Measurements from ENCODE around the gene PXDC1. TPM values are rescaled to one million over a fixed set of nuclear protein-coding genes. Genes with fewer than 3 reads are reported as not detected.

Gene PXDC1
- total RNA-seq, 1 donor, result 144 TPM

GRCh38 chr6:3746119-3746691, 5.3 kb downstream of the PXDC1 start:
- Histone ChIP-seq H3K79me2 (ENCODE audit: insufficient read depth, low read length) (peaks cover 100% of the 10 kb centered on the region), H3K9me3 (ENCODE audit: low read depth, low read length) (no peaks in the 10 kb centered on the region), H3K4me1 (ENCODE audit: insufficient read depth, low read length) (peaks cover 78% of the 10 kb centered on the region), H4K20me1 (ENCODE audit: insufficient read depth, low read length) (peaks cover 88% of the 10 kb centered on the region), H3K27ac (ENCODE audit: low read depth, low read length) (peak overlapping the region; percentile 38), H3K4me2 (ENCODE audit: insufficient read depth, low read length) (peak overlapping the region; percentile 98), H3K36me3 (ENCODE audit: insufficient read depth, low read length) (peaks cover 62% of the 10 kb centered on the region), H2AFZ (ENCODE audit: low read length) (no peak overlapping the region), H3K27me3 (ENCODE audit: insufficient read depth, low read length) (no peaks in the 10 kb centered on the region), H3K4me3 (ENCODE audit: insufficient read depth, low read length) (peak overlapping the region; percentile 85)
- no peak for TF ChIP-seq CTCF (IDR thresholded peaks at IDR 0.05; ENCODE audit: extremely low read depth, low read depth, low read length)
- DNase-seq (ENCODE audit: insufficient read length, low spot score, missing footprints), result peak; percentile 58

- Histone ChIP-seq H4K20me1 (ENCODE audit: insufficient read depth, low read length) (peaks cover 94% of the 10 kb centered on the region), H3K4me3 (ENCODE audit: insufficient read depth, low read length) (no peak overlapping the region), H3K4me2 (ENCODE audit: insufficient read depth, low read length) (peak overlapping the region; percentile 98), H2AFZ (ENCODE audit: low read length) (no peak overlapping the region), H3K9me3 (ENCODE audit: low read depth, low read length) (no peaks in the 10 kb centered on the region), H3K4me1 (ENCODE audit: insufficient read depth, low read length) (peaks cover 78% of the 10 kb centered on the region), H3K27me3 (ENCODE audit: insufficient read depth, low read length) (no peaks in the 10 kb centered on the region), H3K79me2 (ENCODE audit: insufficient read depth, low read length) (peaks cover 100% of the 10 kb centered on the region), H3K27ac (ENCODE audit: low read depth, low read length) (peak overlapping the region; percentile 38), H3K36me3 (ENCODE audit: insufficient read depth, low read length) (peaks cover 67% of the 10 kb centered on the region)
- no peak for TF ChIP-seq CTCF (IDR thresholded peaks at IDR 0.05; ENCODE audit: extremely low read depth, low read depth, low read length)
- DNase-seq (ENCODE audit: insufficient read length, low spot score, missing footprints), result peak; percentile 62
Observed at GRCh38 chr6:3745566-3746118, 5.9 kb downstream of the PXDC1 start.

- Histone ChIP-seq H3K79me2 (ENCODE audit: insufficient read depth, low read length) (peaks cover 100% of the 10 kb centered on the region), H3K27ac (ENCODE audit: low read depth, low read length) (peak overlapping the region; percentile 51), H4K20me1 (ENCODE audit: insufficient read depth, low read length) (peaks cover 99% of the 10 kb centered on the region), H3K9me3 (ENCODE audit: low read depth, low read length) (no peaks in the 10 kb centered on the region), H3K4me1 (ENCODE audit: insufficient read depth, low read length) (peaks cover 83% of the 10 kb centered on the region), H3K36me3 (ENCODE audit: insufficient read depth, low read length) (peaks cover 68% of the 10 kb centered on the region), H2AFZ (ENCODE audit: low read length) (no peak overlapping the region), H3K4me2 (ENCODE audit: insufficient read depth, low read length) (peak overlapping the region; percentile 8), H3K4me3 (ENCODE audit: insufficient read depth, low read length) (no peak overlapping the region), H3K27me3 (ENCODE audit: insufficient read depth, low read length) (no peaks in the 10 kb centered on the region)
- no peak for TF ChIP-seq CTCF (IDR thresholded peaks at IDR 0.05; ENCODE audit: extremely low read depth, low read depth, low read length)
- no peak for DNase-seq (ENCODE audit: insufficient read length, low spot score, missing footprints)
Observed at GRCh38 chr6:3744901-3745470, 6.5 kb downstream of the PXDC1 start.

- H3K4me2 ChIP-seq (ENCODE audit: insufficient read depth, low read length), result peak overlapping the region; percentile 60
- peak overlapping the region; percentile 51 for H3K27ac ChIP-seq (ENCODE audit: low read depth, low read length)
- H3K79me2 ChIP-seq (ENCODE audit: insufficient read depth, low read length), result peaks cover 100% of the 10 kb centered on the region
- H3K4me1 ChIP-seq (ENCODE audit: insufficient read depth, low read length), result peaks cover 84% of the 10 kb centered on the region
- peak overlapping the region; percentile 53 for H3K4me3 ChIP-seq (ENCODE audit: insufficient read depth, low read length)
- TF ChIP-seq CTCF (IDR thresholded peaks at IDR 0.05; ENCODE audit: extremely low read depth, low read depth, low read length), result no peak
- peaks cover 99% of the 10 kb centered on the region for H4K20me1 ChIP-seq (ENCODE audit: insufficient read depth, low read length)
- H3K9me3 ChIP-seq (ENCODE audit: low read depth, low read length), result no peaks in the 10 kb centered on the region
- H3K36me3 ChIP-seq (ENCODE audit: insufficient read depth, low read length), result peaks cover 62% of the 10 kb centered on the region
- H2AFZ ChIP-seq (ENCODE audit: low read length), result no peak overlapping the region
- peak; percentile 68 for DNase-seq (ENCODE audit: insufficient read length, low spot score, missing footprints)
- H3K27me3 ChIP-seq (ENCODE audit: insufficient read depth, low read length), result no peaks in the 10 kb centered on the region
Observed at GRCh38 chr6:3744211-3744900, 7.2 kb downstream of the PXDC1 start.
